K562 (cell line): ENCODE data around the gene LRP1B. TPM values are rescaled to one million over a fixed set of nuclear protein-coding genes. Genes with fewer than 3 reads are reported as not detected.
A peak's percentile ranks its signal among the peaks of the same experiment; 100 is the strongest.

Experiments
- ATAC-seq: fragments of 200-7000 bp; cut with Tn5 transposase; 3 replicates; pipeline ENCODE4 v1.9.1; 2020; ENCODE audit warnings: moderate library complexity
- BruUV-seq: library from RNA; stranded (reverse); fragments of 400-500 nt; replicated peaks from 2 replicates; lab custom pipeline; 2021; lab: Mats Ljungman, UMichigan
- CTCF ChIA-PET: fragments of 300-600 bp; formaldehyde crosslinking; extraction: SDS; loops from one replicate; lab custom pipeline; 2021; ENCODE audit warnings: low intra/inter-chr PET ratio; lab: Yijun Ruan, JAX
- POLR2A ChIA-PET: fragments of 300-600, 350-650 bp; sonication (Branson Sonifier 250); formaldehyde crosslinking; extraction: SDS; loops from one replicate; lab custom pipeline; 2021; ENCODE audit warnings: antibody characterized with exemption, inconsistent platforms; lab: Yijun Ruan, JAX
- DNase-seq, 4 experiments: peaks; one replicate each; pipeline versions ENCODE4 v3.0.0 to v3.0.0-alpha.2; 2011 to 2018; ENCODE audit warnings: low spot score in 3 of 4, mixed read lengths in 3 of 4; ENCODE audit errors: extremely low read depth in 1 of 4
- FAIRE-seq: peaks from 2 replicates; lab custom pipeline; 2011; peaks lifted over from hg19 to GRCh38; lab: Jason Lieb, UNC
- H2AFZ ChIP-seq: 2 replicates; pipeline ENCODE4 v1.6.0; 2011; ENCODE audit warnings: low read depth, low read length, control low read depth, inconsistent platforms
- H3K27ac ChIP-seq: fragments of 200-600 bp; 3 replicates; pipeline ENCODE4 v1.8.0; 2011; ENCODE audit warnings: low read depth, mild to moderate bottlenecking, control low read depth, inconsistent platforms, low read length, moderate library complexity, mixed read lengths; ENCODE audit errors: extremely low read depth
- H3K27me3 ChIP-seq, 2 experiments: fragments of 300-600 bp in 1 of 2; 2 replicates in 1 of 2; 3 replicates in 1 of 2; pipeline versions ENCODE4 v1.6.0 to v1.8.0; 2011; ENCODE audit warnings: inconsistent platforms in 2 of 2, low read length in 2 of 2, mild to moderate bottlenecking in 1 of 2, mixed read lengths in 1 of 2, moderate library complexity in 1 of 2; ENCODE audit not compliant: control insufficient read depth in 2 of 2, insufficient read depth in 2 of 2
- H3K36me3 ChIP-seq: fragments of 300-600 bp; 3 replicates; pipeline ENCODE4 v1.8.0; 2011; ENCODE audit warnings: mild to moderate bottlenecking, low read length, inconsistent platforms; ENCODE audit not compliant: control insufficient read depth, insufficient read depth
- H3K4me1 ChIP-seq, 2 experiments: fragments of 200-600 bp in 1 of 2; replicated peaks in 1 of 2; 2 replicates in 1 of 2; 3 replicates in 1 of 2; pipeline versions ENCODE4 v1.5.1 to v1.8.0; 2011; ENCODE audit warnings: inconsistent platforms in 2 of 2, low read length in 2 of 2, mild to moderate bottlenecking in 1 of 2, mixed read lengths in 1 of 2, moderate library complexity in 1 of 2; ENCODE audit not compliant: control insufficient read depth in 2 of 2, insufficient read depth in 2 of 2
- H3K4me2 ChIP-seq: 2 replicates; pipeline ENCODE4 v1.6.1; 2011; ENCODE audit warnings: low read length, control low read depth, inconsistent platforms, mixed read lengths; ENCODE audit not compliant: insufficient read depth
- H3K4me3 ChIP-seq: fragments of 200-600 bp; sonication (generic), shearing (Covaris generic); 2 replicates; pipeline ENCODE4 v1.5.1; 2016; ENCODE audit warnings: control low read depth, inconsistent platforms
- H3K79me2 ChIP-seq: fragments of 200-600 bp; 3 replicates; pipeline ENCODE4 v1.8.0; 2011; ENCODE audit warnings: low read length, inconsistent platforms; ENCODE audit not compliant: control insufficient read depth, insufficient read depth
- H3K9ac ChIP-seq, 2 experiments: 2 replicates each; pipeline versions ENCODE4 v1.6.0 to v1.6.1; 2011; ENCODE audit warnings: low read depth in 2 of 2, low read length in 2 of 2, control low read depth in 1 of 2, inconsistent platforms in 1 of 2, mild to moderate bottlenecking in 1 of 2, mixed read lengths in 1 of 2; ENCODE audit not compliant: insufficient read depth in 1 of 2
- H3K9me1 ChIP-seq: one replicate; pipeline ENCODE4 v1.6.0; 2011; ENCODE audit warnings: inconsistent platforms, mild to moderate bottlenecking, low read length, moderate library complexity; ENCODE audit not compliant: control insufficient read depth, insufficient read depth
- H3K9me3 ChIP-seq: replicated peaks from 2 replicates; pipeline ENCODE4 v1.5.1; 2011; ENCODE audit warnings: low read depth, low read length, inconsistent platforms; ENCODE audit not compliant: control insufficient read depth, insufficient read depth
- H4K20me1 ChIP-seq: replicated peaks from 2 replicates; pipeline ENCODE4 v1.6.1; 2011; ENCODE audit warnings: low read length, inconsistent platforms, mixed read lengths; ENCODE audit not compliant: control insufficient read depth, insufficient read depth
- C11orf30 ChIP-seq: fragments of 450-650 bp; IDR thresholded peaks from 2 replicates; pipeline ENCODE4 v1.6.1; 2016; ENCODE audit warnings: low read depth, mild to moderate bottlenecking
- KDM4B ChIP-seq, 2 experiments: fragments of 450-650 bp in 1 of 2; sonication (generic) in 1 of 2; IDR thresholded peaks; 2 replicates each; pipeline ENCODE4 v1.6.1; 2016 to 2017; ENCODE audit warnings: borderline replicate concordance in 2 of 2, antibody characterized with exemption in 1 of 2, low read depth in 1 of 2, mild to moderate bottlenecking in 1 of 2
- KLF13 ChIP-seq: fragments of 450-650 bp; IDR thresholded peaks from 2 replicates; pipeline ENCODE4 v1.6.1; 2016; ENCODE audit warnings: missing genetic modification characterization, low read depth, mild to moderate bottlenecking, missing compliant biosample characterization, moderate library complexity, borderline replicate concordance
- MAFK ChIP-seq: IDR thresholded peaks from 2 replicates; pipeline ENCODE4 v1.6.1; 2011; ENCODE audit warnings: low read length, improper control_type of control experiment
- SMC3 ChIP-seq: conservative IDR thresholded peaks from 2 replicates; pipeline ENCODE4 v1.6.1; 2011; ENCODE audit warnings: low read depth, low read length, improper control_type of control experiment; ENCODE audit not compliant: insufficient read depth
- ZFP1 ChIP-seq: fragments of 450-650 bp; formaldehyde crosslinking; IDR thresholded peaks from 2 replicates; pipeline ENCODE4 v1.4.0; 2020; ENCODE audit warnings: mild to moderate bottlenecking, mixed read lengths
- ZNF143 ChIP-seq: sonication (generic); formaldehyde crosslinking; IDR thresholded peaks from 2 replicates; pipeline ENCODE4 v1.9.0; 2022; ENCODE audit warnings: mild to moderate bottlenecking, missing genetic modification reagents
- ZNF316 ChIP-seq: fragments of 450-650 bp; IDR thresholded peaks from 2 replicates; pipeline ENCODE4 v1.6.1; 2016
- ZZZ3 ChIP-seq: fragments of 450-650 bp; IDR thresholded peaks from 2 replicates; pipeline ENCODE4 v1.6.1; 2016; ENCODE audit warnings: antibody characterized with exemption, mild to moderate bottlenecking, moderate library complexity
- WGBS: fragments of 100-300 bp; shearing (Covaris generic); methylation state at CpG from one replicate; pipeline ENCODE4 v1.1.6; 2016; ENCODE audit warnings: low coverage, mixed read lengths; ENCODE audit not compliant: insufficient coverage; ENCODE audit errors: missing lambda C conversion rate; 5-methylcytosine and 5-hydroxymethylcytosine counted together
- in situ Hi-C: fragments of 300-500 bp; cut with MboI; formaldehyde crosslinking; loops from 4 replicates; pipeline ENCODE4 v1.15.0; 2018; ENCODE audit warnings: inconsistent platforms, mixed read lengths
- intact Hi-C: fragments of 100-400 bp; cut with micrococcal nuclease; formaldehyde crosslinking; loops from 2 replicates; pipeline ENCODE4 v1.14.2; 2022
- polyA plus RNA-seq, 8 experiments: library from polyadenylated mRNA; depleted of rRNA in 4 of 8; stranded (reverse) in 5 of 8; unstranded in 3 of 8; fragments of >200 nt; fragmentation: Nextera tagmentation in 2 of 8; fragmentation: Illumina TruSeq in 1 of 8; extraction: Ambion mirVana in 2 of 8; extraction: Trizol in 1 of 8; gene quantifications; 2 replicates each; pipeline versions ENCODE4 v1.2.1 to v1.2.3, GENCODE V29; 2011 to 2014; ENCODE audit warnings: inconsistent platforms in 1 of 8, missing spikeins in 1 of 8
- total RNA-seq, 7 experiments: library from RNA; depleted of rRNA in 6 of 7; stranded (reverse); fragments of >200 nt in 6 of 7; fragmentation: Illumina TruSeq in 2 of 7; extraction: Trizol in 2 of 7; gene quantifications; 2 replicates each; pipeline versions ENCODE4 v1.2.1 to v1.2.3, GENCODE V29; 2011 to 2021; ENCODE audit warnings: low replicate concordance in 1 of 7

LRP1B gene
- total and polyA plus RNA-seq, 9 of the 15 experiments (the other 6 are each of a cell fraction or from before 2014, with no cell fraction given), result not detected

DNA sequence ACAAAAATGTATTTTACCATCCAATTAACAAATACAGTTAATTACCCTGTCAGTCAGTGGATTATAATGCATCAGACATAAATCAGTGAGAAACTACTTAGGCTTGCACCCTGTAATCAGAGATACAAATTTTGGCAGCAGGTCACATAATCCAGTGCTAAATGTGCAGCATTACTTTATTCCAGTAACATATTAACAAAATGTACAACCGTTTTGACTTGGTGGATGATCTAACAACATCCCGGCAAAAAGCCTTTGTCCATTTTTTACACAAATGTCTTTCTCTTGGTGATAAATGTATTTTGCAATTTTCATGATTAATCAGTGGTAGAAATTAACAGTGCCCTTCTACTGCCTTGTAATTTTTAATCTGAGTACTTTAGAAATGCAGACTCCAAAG, 162.8 kb downstream of the LRP1B start:
- H3K9ac ChIP-seq, result no peak overlapping the region
- H3K9me3 ChIP-seq, result no peaks in the 10 kb centered on the region
- ATAC-seq, result no peak
- H4K20me1 ChIP-seq, result no peaks in the 10 kb centered on the region
- no peak for DNase-seq
- no peaks in the 10 kb centered on the region for H3K36me3 ChIP-seq
- no peak overlapping the region for H3K27ac ChIP-seq
- in situ Hi-C loops, result no loop called here
- TF ChIP-seq ZFP1 (no peak), ZZZ3 (no peak)
- no peak overlapping the region for H3K4me2 ChIP-seq
- WGBS, result 3% methylated on average over 2 of the region's 2 CpGs
- H3K27me3 ChIP-seq, result no peaks in the 10 kb centered on the region
- no peaks in the 10 kb centered on the region for H3K4me1 ChIP-seq
- H3K79me2 ChIP-seq, result no peaks in the 10 kb centered on the region
- CTCF ChIA-PET, result no interaction called here
- no peak overlapping the region for H2AFZ ChIP-seq
- no peaks in the 10 kb centered on the region for H3K9me1 ChIP-seq
- no peak overlapping the region for H3K4me3 ChIP-seq
- no peak for FAIRE-seq
- intact Hi-C loops, result no loop called here
- no TSS peak for BruUV-seq
- POLR2A ChIA-PET, result no interaction called here

DNA sequence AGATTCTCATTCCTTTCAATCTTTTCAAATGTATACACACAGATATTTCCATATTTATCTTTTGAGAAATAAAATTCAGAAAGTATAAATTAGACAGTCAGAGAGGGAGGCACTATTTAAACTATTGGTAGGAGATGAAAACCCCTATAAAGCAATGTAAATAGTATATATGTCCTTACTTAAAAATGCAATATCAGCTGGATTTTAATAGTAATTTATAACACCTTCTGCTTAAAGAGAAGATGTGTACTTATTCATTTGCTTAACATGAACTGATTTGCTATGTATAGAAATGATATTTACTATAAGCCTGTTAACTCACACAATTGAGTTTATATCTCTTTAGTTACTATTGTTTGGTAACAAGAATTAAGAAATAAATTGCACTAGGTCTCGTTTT, 163.3 kb downstream of the LRP1B start:
- ChIA-PET CTCF (no interaction called here), POLR2A (no interaction called here)
- no peak for DNase-seq
- in situ Hi-C loops (no loop called here), intact Hi-C loops (no loop called here)
- Histone ChIP-seq H3K9ac (no peak overlapping the region), H2AFZ (no peak overlapping the region), H3K79me2 (no peaks in the 10 kb centered on the region), H4K20me1 (no peaks in the 10 kb centered on the region), H3K9me3 (no peaks in the 10 kb centered on the region), H3K36me3 (no peaks in the 10 kb centered on the region), H3K4me2 (no peak overlapping the region), H3K4me1 (no peaks in the 10 kb centered on the region), H3K4me3 (no peak overlapping the region), H3K27me3 (no peaks in the 10 kb centered on the region), H3K27ac (no peak overlapping the region), H3K9me1 (no peaks in the 10 kb centered on the region)
- TF ChIP-seq ZNF316, result 0 out of 2 replicates have a peak, but pooled peaks have one; percentile 18
- no peak for TF ChIP-seq KDM4B (IDR thresholded peaks at IDR 0.05; ENCODE audit: borderline replicate concordance in 2 of 2, low read depth in 1 of 2)
- 0 out of 2 replicates have a peak, but pooled peaks have one; percentile 3 for TF ChIP-seq MAFK
- 0 out of 2 replicates have a peak, but pooled peaks have one; percentile 9 for TF ChIP-seq C11orf30
- no peak for TF ChIP-seq SMC3
- no peak for TF ChIP-seq ZNF143 (CRISPR knock-in tag)
- TF ChIP-seq KLF13, result no peak
- WGBS, result 0% methylated on average over 1 of the region's 1 CpG
- ATAC-seq, result no peak
- no TSS peak for BruUV-seq
- no peak for FAIRE-seq
